ENCODE measurements around the gene GPR17. TPM values are rescaled to one million over a fixed set of nuclear protein-coding genes. Genes with fewer than 3 reads are reported as not detected.
A peak's percentile ranks its signal among the peaks of the same experiment; 100 is the strongest.

GPR17 gene
- total and polyA plus RNA-seq, 4 donors: 0.30 to 1.4 (median 0.40) TPM; not detected in 1

DNA sequence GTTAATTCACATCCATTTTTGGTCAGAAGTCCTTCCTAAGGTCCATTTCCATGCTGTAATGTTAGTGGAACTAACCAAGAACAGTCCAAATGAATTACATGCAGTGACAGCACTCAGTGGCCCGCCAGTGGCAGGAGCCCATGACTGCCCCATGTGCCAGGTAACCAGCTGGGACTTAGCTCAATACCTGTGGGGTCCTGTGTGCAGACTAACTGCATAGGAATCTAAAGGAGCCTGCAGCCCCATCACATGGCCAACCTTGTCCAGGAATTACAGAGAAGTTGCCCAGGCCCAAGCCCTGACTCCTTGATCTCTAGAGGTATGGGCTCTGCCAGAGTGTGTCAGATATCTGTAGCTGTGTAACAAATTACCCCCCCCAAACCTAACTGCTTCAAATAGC, 35.4 kb upstream of the GPR17 start:
- no peaks in the 10 kb centered on the region for H3K27me3 ChIP-seq (ENCODE audit: control insufficient read depth in 3 of 3, insufficient read depth in 3 of 3, low read length in 2 of 3)
- TF ChIP-seq, protein P1, sequence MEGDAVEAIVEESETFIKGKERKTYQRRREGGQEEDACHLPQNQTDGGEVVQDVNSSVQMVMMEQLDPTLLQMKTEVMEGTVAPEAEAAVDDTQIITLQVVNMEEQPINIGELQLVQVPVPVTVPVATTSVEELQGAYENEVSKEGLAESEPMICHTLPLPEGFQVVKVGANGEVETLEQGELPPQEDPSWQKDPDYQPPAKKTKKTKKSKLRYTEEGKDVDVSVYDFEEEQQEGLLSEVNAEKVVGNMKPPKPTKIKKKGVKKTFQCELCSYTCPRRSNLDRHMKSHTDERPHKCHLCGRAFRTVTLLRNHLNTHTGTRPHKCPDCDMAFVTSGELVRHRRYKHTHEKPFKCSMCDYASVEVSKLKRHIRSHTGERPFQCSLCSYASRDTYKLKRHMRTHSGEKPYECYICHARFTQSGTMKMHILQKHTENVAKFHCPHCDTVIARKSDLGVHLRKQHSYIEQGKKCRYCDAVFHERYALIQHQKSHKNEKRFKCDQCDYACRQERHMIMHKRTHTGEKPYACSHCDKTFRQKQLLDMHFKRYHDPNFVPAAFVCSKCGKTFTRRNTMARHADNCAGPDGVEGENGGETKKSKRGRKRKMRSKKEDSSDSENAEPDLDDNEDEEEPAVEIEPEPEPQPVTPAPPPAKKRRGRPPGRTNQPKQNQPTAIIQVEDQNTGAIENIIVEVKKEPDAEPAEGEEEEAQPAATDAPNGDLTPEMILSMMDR (IDR thresholded peaks at IDR 0.05; ENCODE audit: control extremely low read depth, extremely low read depth): no peak
- no peak overlapping the region for H3K9ac ChIP-seq (ENCODE audit: insufficient read depth in 1 of 2, low read length in 2 of 2)
- H3K9me3 ChIP-seq (ENCODE audit: control insufficient read depth in 4 of 4, insufficient read depth in 3 of 4, low read length in 3 of 4): peaks cover 0 to 27% (median 4%) of the 10 kb centered on the region in 4 donors
- no peaks in the 10 kb centered on the region for H3K4me1 ChIP-seq (ENCODE audit: control insufficient read depth in 5 of 5, insufficient read depth in 5 of 5, low read length in 5 of 5)
- 89 to 90% methylated on average over 1 of the region's 1 CpG for WGBS, 2 donors
- H3K27ac ChIP-seq (ENCODE audit: low read depth in 1 of 2, low read length in 1 of 2): no peak overlapping the region
- no peaks in the 10 kb centered on the region for H3K36me3 ChIP-seq (ENCODE audit: control insufficient read depth in 4 of 4, insufficient read depth in 4 of 4, low read length in 4 of 4)
- ATAC-seq (ENCODE audit: insufficient read depth, low FRiP score) (no peak), DNase-seq (no peak)
- no peak overlapping the region for H3K4me3 ChIP-seq

DNA sequence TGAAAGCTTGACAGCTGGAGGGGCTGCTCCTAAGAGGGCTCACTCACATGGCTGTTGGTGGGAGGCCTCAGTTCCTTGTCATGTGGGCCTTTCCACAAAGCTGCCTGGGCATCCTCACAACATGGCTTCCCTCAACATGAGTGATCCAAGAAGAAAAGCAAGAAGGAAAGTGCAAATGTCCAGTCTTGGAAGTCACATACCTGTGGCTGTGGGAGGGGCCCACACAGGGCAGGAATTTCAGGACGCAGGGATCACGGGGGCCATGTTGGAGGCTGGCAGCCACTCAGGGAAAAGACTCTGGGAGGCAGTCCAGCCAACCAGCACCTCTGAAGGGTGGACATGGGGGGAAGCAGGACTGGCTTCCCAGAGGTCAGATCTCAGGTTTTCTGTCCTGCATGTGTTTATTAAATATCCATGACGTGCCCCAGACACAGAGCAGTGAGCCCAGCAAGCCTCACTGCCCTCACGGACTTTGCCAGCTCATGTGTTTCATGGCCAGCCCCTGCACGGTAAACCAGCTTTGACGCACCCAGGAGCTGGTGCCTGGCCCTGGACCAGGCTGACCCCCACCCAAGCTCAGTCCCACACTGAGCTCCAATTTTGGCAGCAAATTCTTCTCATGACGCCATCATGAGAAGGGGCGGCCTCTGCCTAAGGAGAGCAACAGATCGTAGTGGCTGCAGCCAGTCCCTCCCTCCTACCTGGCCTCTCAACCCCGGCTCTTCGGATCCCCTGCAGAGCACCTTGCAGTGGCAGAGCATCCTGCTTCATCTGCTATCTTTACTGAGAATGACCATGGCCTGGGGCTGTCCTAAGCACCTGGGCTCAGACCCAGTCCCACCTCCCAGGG, 34.7 kb upstream of the GPR17 start:
- DNase-seq (no peak), ATAC-seq (ENCODE audit: insufficient read depth, low FRiP score) (no peak)
- H3K9ac ChIP-seq (ENCODE audit: insufficient read depth in 1 of 2, low read length in 2 of 2): no peak overlapping the region
- peaks cover 0 to 27% (median 4%) of the 10 kb centered on the region in 4 donors for H3K9me3 ChIP-seq (ENCODE audit: control insufficient read depth in 4 of 4, insufficient read depth in 3 of 4, low read length in 3 of 4)
- no peaks in the 10 kb centered on the region for H3K27me3 ChIP-seq (ENCODE audit: control insufficient read depth in 3 of 3, insufficient read depth in 3 of 3, low read length in 2 of 3)
- TF ChIP-seq, protein P1 (IDR thresholded peaks at IDR 0.05; ENCODE audit: control extremely low read depth, extremely low read depth): no peak
- no peaks in the 10 kb centered on the region for H3K36me3 ChIP-seq (ENCODE audit: control insufficient read depth in 4 of 4, insufficient read depth in 4 of 4, low read length in 4 of 4)
- H3K4me1 ChIP-seq (ENCODE audit: control insufficient read depth in 5 of 5, insufficient read depth in 5 of 5, low read length in 5 of 5): no peaks in the 10 kb centered on the region
- no peak overlapping the region for H3K4me3 ChIP-seq
- H3K27ac ChIP-seq (ENCODE audit: low read depth in 1 of 2, low read length in 1 of 2): no peak overlapping the region
- 87 to 95% methylated on average over 11 of the region's 11 CpGs for WGBS, 2 donors

DNA sequence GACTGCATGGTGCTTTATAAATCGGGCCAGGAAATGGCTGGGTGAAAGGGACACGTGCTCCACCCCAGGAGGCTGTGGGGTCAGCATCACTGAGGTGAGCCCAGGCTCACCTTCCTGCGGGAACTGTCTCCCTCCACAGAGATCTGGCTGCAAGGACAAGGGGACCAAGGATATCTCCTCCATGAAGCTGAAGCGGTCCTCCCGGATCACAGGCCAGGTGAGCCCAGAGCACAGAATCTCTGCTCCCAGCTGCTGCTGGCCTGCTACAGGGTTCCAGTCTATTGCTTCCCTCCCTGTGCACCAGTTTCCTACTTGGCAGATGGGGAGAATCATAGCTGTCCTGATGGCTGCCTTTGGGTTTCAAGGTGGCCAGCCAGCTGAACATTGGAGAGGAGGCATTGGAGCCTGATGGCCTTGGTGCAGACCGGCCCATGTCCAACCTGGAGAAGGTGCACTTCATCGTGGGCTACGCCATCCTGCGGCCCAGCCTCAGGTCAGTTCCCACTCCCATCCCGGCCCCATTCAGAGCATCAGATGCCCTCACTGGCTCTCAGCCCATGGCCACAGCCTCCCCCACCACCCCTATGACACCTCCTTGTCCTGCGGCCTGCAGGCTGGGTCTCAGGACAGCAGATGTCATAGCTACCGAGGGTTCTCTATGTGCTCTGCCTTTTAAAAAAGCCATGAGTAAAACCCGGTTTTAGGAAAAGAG, 33.7 kb upstream of the GPR17 start:
- TF ChIP-seq, protein P1 (IDR thresholded peaks at IDR 0.05; ENCODE audit: control extremely low read depth, extremely low read depth): no peak
- peaks cover 0 to 27% (median 4%) of the 10 kb centered on the region in 4 donors for H3K9me3 ChIP-seq (ENCODE audit: control insufficient read depth in 4 of 4, insufficient read depth in 3 of 4, low read length in 3 of 4)
- H3K9ac ChIP-seq (ENCODE audit: insufficient read depth in 1 of 2, low read length in 2 of 2): no peak overlapping the region
- no peak overlapping the region for H3K4me3 ChIP-seq
- no peaks in the 10 kb centered on the region for H3K27me3 ChIP-seq (ENCODE audit: control insufficient read depth in 3 of 3, insufficient read depth in 3 of 3, low read length in 2 of 3)
- H3K36me3 ChIP-seq (ENCODE audit: control insufficient read depth in 4 of 4, insufficient read depth in 4 of 4, low read length in 4 of 4): no peaks in the 10 kb centered on the region
- H3K27ac ChIP-seq (ENCODE audit: low read depth in 1 of 2, low read length in 1 of 2): no peak overlapping the region
- DNase-seq: peak in 1 of 3 donors; percentile 9
- no peak for ATAC-seq (ENCODE audit: insufficient read depth, low FRiP score)
- 92 to 95% methylated on average over 13 of the region's 13 CpGs for WGBS, 2 donors
- H3K4me1 ChIP-seq (ENCODE audit: control insufficient read depth in 5 of 5, insufficient read depth in 5 of 5, low read length in 5 of 5): no peaks in the 10 kb centered on the region

All from lung (tissue), 12 donors.